ENCODE measurements around the gene CXCL14. TPM values are rescaled to one million over a fixed set of nuclear protein-coding genes. Genes with fewer than 3 reads are reported as not detected.

The CXCL14 gene
- total and polyA plus RNA-seq, 2 donors (not counting 1 experiment from before 2014, with no cell fraction given) = not detected

DNA sequence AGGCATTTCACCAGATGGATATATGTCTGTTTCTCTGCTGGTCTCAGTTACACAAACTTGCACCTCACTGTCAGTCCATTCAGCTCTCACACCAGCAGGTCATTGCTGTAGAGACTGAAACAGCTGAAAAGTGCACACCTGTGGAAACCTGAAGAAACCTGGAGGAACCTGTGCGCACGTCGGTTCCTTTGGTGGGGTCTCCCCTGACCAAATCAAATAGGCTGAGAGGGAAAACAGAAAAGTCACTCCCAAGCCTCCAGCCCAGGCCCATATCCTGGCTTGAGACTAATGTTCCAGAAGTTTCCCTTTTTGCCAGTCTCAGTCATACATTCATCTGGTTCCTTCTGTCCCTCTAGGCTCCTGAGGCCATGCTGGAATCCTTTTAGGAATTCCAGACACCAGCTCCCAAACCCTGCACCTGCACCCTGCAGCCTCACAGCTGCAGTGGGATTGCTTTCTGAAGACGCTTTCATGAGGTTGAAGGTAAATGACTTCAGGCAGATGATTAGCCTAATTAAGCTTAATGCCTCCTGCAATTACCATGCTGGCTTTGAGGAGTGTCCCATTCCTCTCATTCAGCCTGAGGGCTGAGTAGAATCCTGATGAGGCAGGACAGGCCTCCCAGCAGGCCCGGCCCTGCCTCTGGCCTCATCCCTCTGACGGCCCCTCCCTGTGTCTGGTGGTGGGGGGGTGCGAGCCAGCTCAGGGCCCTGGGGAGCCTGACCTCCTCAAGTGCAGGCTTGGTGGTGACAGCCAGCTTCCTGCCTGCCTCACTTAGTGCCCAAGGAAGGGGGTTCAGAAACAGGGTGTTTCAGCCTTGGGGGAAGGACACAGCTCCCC, 24.3 kb upstream of the CXCL14 start:
- Histone ChIP-seq H2AFZ (ENCODE audit: insufficient read depth, low read depth, low read length, poor library complexity, severe bottlenecking) (no peak overlapping the region), H3K9ac (ENCODE audit: low read length) (no peak overlapping the region), H3K27ac (ENCODE audit: low read length in 2 of 2) (no peak overlapping the region), H3K4me2 (replicated peaks; ENCODE audit: low read depth, low read length, poor library complexity, severe bottlenecking) (no peak overlapping the region), H3K36me3 (replicated peaks in 1 of 2; ENCODE audit: control extremely low read depth in 1 of 2, control insufficient read depth in 1 of 2, extremely low read depth in 1 of 2, insufficient read depth in 2 of 2, low read length in 1 of 2) (no peaks in the 10 kb centered on the region), H3K4me1 (ENCODE audit: control insufficient read depth in 2 of 2, insufficient read depth in 2 of 2, low read length in 2 of 2) (no peaks in the 10 kb centered on the region), H3K27me3 (replicated peaks in 1 of 4; ENCODE audit: control extremely low read depth in 1 of 4, control insufficient read depth in 3 of 4, insufficient read depth in 4 of 4, low read length in 3 of 4) (no peaks in the 10 kb centered on the region), H4K20me1 (ENCODE audit: control insufficient read depth, insufficient read depth, low read length, poor library complexity, severe bottlenecking) (no peaks in the 10 kb centered on the region), H3K4me3 (ENCODE audit: control extremely low read depth in 1 of 5, extremely low read depth in 1 of 5, insufficient read depth in 1 of 5, low read depth in 2 of 5, low read length in 4 of 5) (no peak overlapping the region), H3K79me2 (ENCODE audit: control insufficient read depth, insufficient read depth, low read length) (no peaks in the 10 kb centered on the region), H3K9me3 (ENCODE audit: control extremely low read depth in 1 of 3, control insufficient read depth in 2 of 3, insufficient read depth in 1 of 3, low read length in 2 of 3) (no peaks in the 10 kb centered on the region)
- intact Hi-C loops (cut with micrococcal nuclease) = no loop called here
- ATAC-seq (ENCODE audit: low read depth) (no peak), DNase-seq (no peak)
- Mint-ChIP-seq H3K4me3 (no peak overlapping the region), H3K27me3 (peaks cover 5% of the 10 kb centered on the region), H3K4me1 (no peaks in the 10 kb centered on the region), H3K27ac (no peak overlapping the region), H3K9me3 (ENCODE audit: insufficient read depth) (no peaks in the 10 kb centered on the region)
- WGBS (ENCODE audit: insufficient coverage) = 97% methylated on average over 5 of the region's 7 CpGs
- ChIA-PET CTCF (no interaction called here), POLR2A (no interaction called here)
- TF ChIP-seq EZH2 (IDR thresholded peaks at IDR 0.05; ENCODE audit: borderline replicate concordance, insufficient read depth, low read depth, low read length, poor library complexity, severe bottlenecking) = no peak

DNA sequence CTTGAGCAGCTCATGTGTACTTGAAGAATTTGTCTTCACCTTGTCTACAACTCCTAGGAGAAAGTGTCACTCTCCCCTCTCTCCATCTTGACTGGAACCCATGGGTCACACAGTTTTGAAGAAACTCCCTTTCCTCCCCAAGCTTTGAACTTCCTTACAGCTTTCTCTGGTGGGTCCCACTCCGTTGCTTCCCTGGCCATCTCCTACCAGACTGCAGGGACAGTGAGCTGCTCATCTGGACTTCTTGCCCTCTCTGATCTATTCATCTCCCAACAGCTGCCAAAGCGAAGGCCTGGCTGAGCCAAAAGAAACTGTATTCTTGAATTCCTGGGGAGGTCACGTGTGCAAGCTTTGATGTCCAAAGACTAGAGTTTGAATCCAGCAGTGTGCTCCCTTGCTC, 22.7 kb upstream of the CXCL14 start:
- DNase-seq = no peak
- CTCF ChIA-PET = no interaction called here
- intact Hi-C loops (cut with micrococcal nuclease) = no loop called here
- ATAC-seq (ENCODE audit: low read depth) = no peak
- no peak overlapping the region for H2AFZ ChIP-seq (ENCODE audit: insufficient read depth, low read depth, low read length, poor library complexity, severe bottlenecking)
- H3K27ac Mint-ChIP-seq = no peak overlapping the region
- no peak overlapping the region for H3K9ac ChIP-seq (ENCODE audit: low read length)
- H3K36me3 ChIP-seq (replicated peaks in 1 of 2; ENCODE audit: control extremely low read depth in 1 of 2, control insufficient read depth in 1 of 2, extremely low read depth in 1 of 2, insufficient read depth in 2 of 2, low read length in 1 of 2) = no peaks in the 10 kb centered on the region
- H4K20me1 ChIP-seq (ENCODE audit: control insufficient read depth, insufficient read depth, low read length, poor library complexity, severe bottlenecking) = no peaks in the 10 kb centered on the region
- H3K4me1 ChIP-seq (ENCODE audit: control insufficient read depth in 2 of 2, insufficient read depth in 2 of 2, low read length in 2 of 2) = no peaks in the 10 kb centered on the region
- TF ChIP-seq EZH2 (IDR thresholded peaks at IDR 0.05; ENCODE audit: borderline replicate concordance, insufficient read depth, low read depth, low read length, poor library complexity, severe bottlenecking) = no peak
- TF ChIP-seq, protein P1, sequence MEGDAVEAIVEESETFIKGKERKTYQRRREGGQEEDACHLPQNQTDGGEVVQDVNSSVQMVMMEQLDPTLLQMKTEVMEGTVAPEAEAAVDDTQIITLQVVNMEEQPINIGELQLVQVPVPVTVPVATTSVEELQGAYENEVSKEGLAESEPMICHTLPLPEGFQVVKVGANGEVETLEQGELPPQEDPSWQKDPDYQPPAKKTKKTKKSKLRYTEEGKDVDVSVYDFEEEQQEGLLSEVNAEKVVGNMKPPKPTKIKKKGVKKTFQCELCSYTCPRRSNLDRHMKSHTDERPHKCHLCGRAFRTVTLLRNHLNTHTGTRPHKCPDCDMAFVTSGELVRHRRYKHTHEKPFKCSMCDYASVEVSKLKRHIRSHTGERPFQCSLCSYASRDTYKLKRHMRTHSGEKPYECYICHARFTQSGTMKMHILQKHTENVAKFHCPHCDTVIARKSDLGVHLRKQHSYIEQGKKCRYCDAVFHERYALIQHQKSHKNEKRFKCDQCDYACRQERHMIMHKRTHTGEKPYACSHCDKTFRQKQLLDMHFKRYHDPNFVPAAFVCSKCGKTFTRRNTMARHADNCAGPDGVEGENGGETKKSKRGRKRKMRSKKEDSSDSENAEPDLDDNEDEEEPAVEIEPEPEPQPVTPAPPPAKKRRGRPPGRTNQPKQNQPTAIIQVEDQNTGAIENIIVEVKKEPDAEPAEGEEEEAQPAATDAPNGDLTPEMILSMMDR (IDR thresholded peaks at IDR 0.05) = no peak
- POLR2A ChIA-PET = no interaction called here
- H3K4me1 Mint-ChIP-seq = no peaks in the 10 kb centered on the region
- H3K9me3 Mint-ChIP-seq (ENCODE audit: insufficient read depth) = no peaks in the 10 kb centered on the region
- no peaks in the 10 kb centered on the region for H3K27me3 ChIP-seq (replicated peaks in 1 of 4; ENCODE audit: control extremely low read depth in 1 of 4, control insufficient read depth in 3 of 4, insufficient read depth in 4 of 4, low read length in 3 of 4)
- no peak overlapping the region for H3K4me3 Mint-ChIP-seq
- no peak overlapping the region for H3K4me3 ChIP-seq (ENCODE audit: control extremely low read depth in 1 of 5, extremely low read depth in 1 of 5, insufficient read depth in 1 of 5, low read depth in 2 of 5, low read length in 4 of 5)
- H3K27me3 Mint-ChIP-seq = peaks cover 2% of the 10 kb centered on the region
- no peaks in the 10 kb centered on the region for H3K79me2 ChIP-seq (ENCODE audit: control insufficient read depth, insufficient read depth, low read length)
- 58% methylated on average over 2 of the region's 3 CpGs for WGBS (ENCODE audit: insufficient coverage)
- H3K4me2 ChIP-seq (replicated peaks; ENCODE audit: low read depth, low read length, poor library complexity, severe bottlenecking) = no peak overlapping the region
- H3K9me3 ChIP-seq (ENCODE audit: control extremely low read depth in 1 of 3, control insufficient read depth in 2 of 3, insufficient read depth in 1 of 3, low read length in 2 of 3) = no peaks in the 10 kb centered on the region
- no peak overlapping the region for H3K27ac ChIP-seq (ENCODE audit: low read length in 2 of 2)

All from B cell (primary cell).